Uterus (tissue), 2 donors: ENCODE results near the gene FHOD1.

Experiments
- CTCF ChIP-seq, 4 experiments: fragments of 200-600 bp in 2 of 4; fragments of 450-650 bp in 2 of 4; sonication (generic) in 2 of 4; IDR thresholded peaks; one replicate each; pipeline ENCODE4 v1.5.1; 2016 to 2019; ENCODE audit warnings: antibody characterized with exemption in 4 of 4, mild to moderate bottlenecking in 2 of 4, moderate library complexity in 1 of 4
- POLR2A ChIP-seq, 2 donors: fragments of 450-650 bp; IDR thresholded peaks; one replicate each; pipeline ENCODE4 v1.6.1; 2016; ENCODE audit warnings: antibody characterized with exemption in 2 of 2, mild to moderate bottlenecking in 1 of 2, moderate library complexity in 1 of 2

- TF ChIP-seq CTCF (IDR thresholded peaks at IDR 0.05) (no peak), POLR2A (IDR thresholded peaks at IDR 0.05) (no peak)
Observed at GRCh38 chr16:67192781-67193361, 54.4 kb downstream of the FHOD1 start.
